ENCODE measurements around the gene FBXL13. TPM values are rescaled to one million over a fixed set of nuclear protein-coding genes. Genes with fewer than 3 reads are reported as not detected.
"Not testable (repeated sequence)": the region's sequence is repeated elsewhere in the genome, so short reads cannot be mapped to it uniquely, and the experiment has no call there.

FBXL13 gene
- total RNA-seq, 2 experiments from 2014 or later, result 0.15 to 0.17 TPM

DNA sequence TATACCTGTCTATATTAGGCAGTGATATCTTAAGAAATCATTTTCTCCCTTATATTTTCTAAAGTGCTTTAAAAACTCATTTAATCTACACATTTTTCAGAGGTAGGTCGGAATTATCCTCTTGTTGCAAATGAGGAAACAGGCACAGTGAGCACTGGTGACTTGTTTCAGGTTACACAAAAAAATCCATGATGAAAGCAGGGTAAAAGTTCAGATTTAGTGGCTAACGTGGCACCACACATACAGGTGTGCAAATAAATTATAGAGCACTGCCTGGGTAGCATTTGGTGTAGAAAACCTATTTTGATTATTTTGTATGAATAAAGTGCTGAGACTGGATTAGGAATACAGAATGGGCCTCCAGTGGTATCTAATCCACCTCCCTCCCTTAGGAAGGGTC lies 26.9 kb upstream of the FBXL13 start:
- Mint-ChIP-seq H3K36me3 (ENCODE audit: low read depth) (peaks cover 21% of the 10 kb centered on the region), H3K9me3 (no peaks in the 10 kb centered on the region), H3K27me3 (no peaks in the 10 kb centered on the region), H3K4me1 (no peaks in the 10 kb centered on the region), H3K27ac (no peak overlapping the region), H3K4me3 (no peak overlapping the region)
- ChIA-PET CTCF (no interaction called here), POLR2A (no interaction called here)
- DNase-seq, result no peak

DNA sequence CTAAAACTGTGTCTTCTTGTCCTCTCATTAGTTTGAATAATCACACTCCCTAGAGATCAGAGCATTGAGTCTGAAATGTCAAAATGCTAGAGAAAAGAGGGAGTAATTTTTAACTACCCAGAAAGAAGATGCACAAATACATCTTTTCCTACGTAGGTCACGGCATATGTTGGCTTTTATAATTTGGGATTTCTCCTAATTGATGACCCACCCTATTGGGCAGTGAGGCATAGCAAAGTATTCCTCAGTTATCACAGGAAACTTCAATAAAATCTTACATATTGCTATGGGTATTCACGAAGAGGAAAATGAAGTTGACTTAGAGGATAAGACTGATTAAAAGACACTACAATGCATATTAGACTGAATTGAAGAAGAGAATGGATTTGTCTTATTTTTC lies 25.8 kb upstream of the FBXL13 start:
- Mint-ChIP-seq H3K36me3 (ENCODE audit: low read depth) (peaks cover 25% of the 10 kb centered on the region), H3K27ac (no peak overlapping the region), H3K9me3 (no peaks in the 10 kb centered on the region), H3K4me3 (no peak overlapping the region), H3K27me3 (no peaks in the 10 kb centered on the region), H3K4me1 (no peaks in the 10 kb centered on the region)
- CTCF ChIA-PET, result no interaction called here
- POLR2A ChIA-PET, result no interaction called here
- no peak for DNase-seq

DNA sequence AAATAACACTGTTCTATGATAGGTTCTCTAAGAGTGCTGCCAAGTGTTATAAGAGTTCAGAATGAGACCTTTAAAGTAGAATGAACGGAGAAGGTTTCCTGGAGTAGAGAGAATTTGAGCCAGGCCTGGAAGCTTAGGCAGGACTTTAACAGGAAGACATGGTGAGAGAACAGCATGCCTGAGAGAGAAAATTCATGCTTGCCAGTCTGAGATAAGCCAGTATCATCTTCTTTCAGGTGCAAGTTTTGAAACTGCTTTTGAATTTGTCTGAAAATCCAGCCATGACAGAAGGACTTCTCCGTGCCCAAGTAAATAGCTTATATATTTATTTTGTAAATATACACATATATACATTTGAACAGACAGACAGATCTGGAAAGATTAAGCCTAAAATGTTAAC lies 22.4 kb upstream of the FBXL13 start:
- CTCF ChIA-PET, result no interaction called here
- no peak for DNase-seq
- no peak overlapping the region for H3K27ac Mint-ChIP-seq
- H3K36me3 Mint-ChIP-seq (ENCODE audit: low read depth), result peaks cover 36% of the 10 kb centered on the region
- H3K27me3 Mint-ChIP-seq, result no peaks in the 10 kb centered on the region
- no peaks in the 10 kb centered on the region for H3K4me1 Mint-ChIP-seq
- no peak overlapping the region for H3K4me3 Mint-ChIP-seq
- POLR2A ChIA-PET, result no interaction called here
- no peaks in the 10 kb centered on the region for H3K9me3 Mint-ChIP-seq

DNA sequence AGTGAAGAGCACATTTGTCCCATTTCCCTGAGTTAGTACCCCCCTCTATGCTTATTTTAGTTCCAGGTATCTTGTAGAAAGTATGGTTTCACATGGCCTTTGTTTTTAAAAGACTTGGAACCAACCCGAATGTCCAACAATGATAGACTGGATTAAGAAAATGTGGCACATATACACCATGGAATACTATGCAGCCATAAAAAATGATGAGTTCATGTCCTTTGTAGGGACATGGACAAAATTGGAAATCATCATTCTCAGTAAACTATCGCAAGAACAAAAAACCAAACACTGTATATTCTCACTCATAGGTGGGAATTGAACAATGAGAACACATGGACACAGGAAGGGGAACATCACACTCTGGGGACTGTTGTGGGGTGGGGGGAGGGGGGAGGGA lies 21.0 kb upstream of the FBXL13 start:
- peaks cover 35% of the 10 kb centered on the region for H3K36me3 Mint-ChIP-seq (ENCODE audit: low read depth)
- H3K9me3 Mint-ChIP-seq, DNase-seq, H3K4me1 Mint-ChIP-seq, H3K4me3 Mint-ChIP-seq, H3K27ac Mint-ChIP-seq, H3K27me3 Mint-ChIP-seq, POLR2A ChIA-PET: not testable (repeated sequence)
- CTCF ChIA-PET, result interaction anchor here (1.0 to 1.5 kb wide), 2 partner anchors 10 to 16 kb away, joined by 3 read pairs; no protein-coding TSS in a partner anchor

DNA sequence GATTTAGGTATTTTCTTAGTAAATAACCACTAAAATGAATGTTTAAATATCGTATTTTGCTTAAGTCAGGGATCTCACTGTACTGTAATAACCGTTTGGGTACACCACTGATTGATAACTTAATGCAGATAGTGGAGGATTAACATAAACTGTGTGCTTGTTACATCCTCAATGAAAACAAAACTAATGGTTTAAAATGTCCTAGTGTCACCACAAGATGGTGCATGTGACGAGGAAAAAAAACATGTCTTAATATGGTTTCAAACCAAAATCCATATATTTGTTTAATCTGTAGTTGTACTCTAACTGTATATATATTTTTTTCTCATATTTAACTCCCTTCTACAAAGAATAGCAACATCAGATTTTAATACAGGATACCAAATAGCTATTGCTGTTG lies 19.5 kb upstream of the FBXL13 start:
- POLR2A ChIA-PET, result no interaction called here
- CTCF ChIA-PET, result no interaction called here
- H3K27ac Mint-ChIP-seq, result no peak overlapping the region

DNA sequence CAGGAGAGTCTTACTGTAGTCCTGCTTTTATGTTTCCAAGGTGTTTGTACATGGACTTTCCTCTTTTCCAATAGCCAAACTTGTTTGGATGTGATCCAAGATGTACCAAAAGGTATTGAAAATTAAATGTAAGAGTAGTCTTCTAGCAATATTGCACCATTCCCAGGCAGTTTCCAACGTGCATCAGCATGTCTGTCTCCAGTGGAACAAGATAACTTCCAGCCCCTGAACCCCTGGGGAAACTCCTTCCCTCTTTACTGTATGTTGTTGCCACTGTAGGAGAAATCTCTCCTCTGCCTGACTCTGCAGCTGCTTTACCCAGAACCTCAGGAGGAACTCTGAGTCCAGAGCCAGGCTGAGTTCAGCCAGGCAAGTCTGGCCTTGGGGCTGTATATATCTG lies 18.8 kb upstream of the FBXL13 start:
- no peaks in the 10 kb centered on the region for H3K4me1 Mint-ChIP-seq
- H3K4me3 Mint-ChIP-seq, result no peak overlapping the region
- no peaks in the 10 kb centered on the region for H3K27me3 Mint-ChIP-seq
- no peak overlapping the region for H3K27ac Mint-ChIP-seq
- DNase-seq, result no peak
- H3K36me3 Mint-ChIP-seq (ENCODE audit: low read depth), result peaks cover 49% of the 10 kb centered on the region
- POLR2A ChIA-PET, result no interaction called here
- CTCF ChIA-PET, result no interaction called here
- H3K9me3 Mint-ChIP-seq, result no peaks in the 10 kb centered on the region

More for the DNA sequence above, 19.5 kb upstream of the FBXL13 start:
- H3K9me3 Mint-ChIP-seq, result no peaks in the 10 kb centered on the region
- H3K4me3 Mint-ChIP-seq, result no peak overlapping the region
- H3K36me3 Mint-ChIP-seq (ENCODE audit: low read depth), result peaks cover 42% of the 10 kb centered on the region
- no peaks in the 10 kb centered on the region for H3K4me1 Mint-ChIP-seq
- no peaks in the 10 kb centered on the region for H3K27me3 Mint-ChIP-seq
- no peak for DNase-seq

DNA sequence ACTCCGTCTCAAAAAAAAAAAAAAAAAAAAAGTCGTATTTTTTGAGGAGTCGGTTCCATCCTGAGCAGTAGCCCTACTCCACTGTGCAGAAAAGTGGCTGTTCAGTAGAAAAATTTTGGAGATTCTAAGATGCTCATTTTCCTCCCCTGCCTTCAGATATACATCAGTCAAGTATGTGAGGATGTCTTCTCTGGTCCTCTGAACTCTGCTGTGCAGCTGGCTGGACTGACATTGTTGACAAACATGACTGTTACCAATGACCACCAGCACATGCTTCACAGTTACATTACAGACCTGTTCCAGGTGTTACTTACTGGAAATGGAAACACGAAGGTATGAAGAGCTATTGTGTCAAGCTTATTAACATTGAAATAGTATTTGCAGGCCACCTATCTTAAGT lies 17.7 kb upstream of the FBXL13 start:
- DNase-seq, H3K9me3 Mint-ChIP-seq, H3K27ac Mint-ChIP-seq, H3K27me3 Mint-ChIP-seq, H3K4me3 Mint-ChIP-seq, POLR2A ChIA-PET, H3K4me1 Mint-ChIP-seq: not testable (repeated sequence)
- CTCF ChIA-PET, result interaction anchor here (1.0 kb wide), 1 partner anchor 20 kb away, joined by 3 read pairs; no protein-coding TSS in a partner anchor
- H3K36me3 Mint-ChIP-seq (ENCODE audit: low read depth), result peaks cover 49% of the 10 kb centered on the region

DNA sequence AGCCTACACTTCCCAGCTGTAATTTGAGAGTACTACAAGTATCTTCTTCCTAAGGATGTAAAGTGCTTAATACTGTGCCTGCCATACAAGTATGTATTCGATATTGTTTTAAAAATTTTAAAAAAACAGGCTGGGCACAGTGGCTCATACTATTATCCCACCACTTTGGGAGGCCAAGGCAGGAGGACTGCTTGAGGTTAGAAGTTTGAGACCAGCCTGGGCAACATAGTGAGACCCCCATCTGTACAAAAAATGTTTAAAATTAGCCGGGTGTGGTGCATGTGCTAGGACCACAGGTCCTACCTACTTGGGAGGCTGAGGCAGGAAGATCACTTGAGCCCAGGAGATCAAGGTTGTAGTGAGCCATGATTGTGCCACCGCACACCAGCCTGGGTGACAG lies 8.6 kb upstream of the FBXL13 start:
- Mint-ChIP-seq H3K36me3 (ENCODE audit: low read depth) (peaks cover 18% of the 10 kb centered on the region), H3K4me1 (peaks cover 16% of the 10 kb centered on the region)
- POLR2A ChIA-PET, result no interaction called here

DNA sequence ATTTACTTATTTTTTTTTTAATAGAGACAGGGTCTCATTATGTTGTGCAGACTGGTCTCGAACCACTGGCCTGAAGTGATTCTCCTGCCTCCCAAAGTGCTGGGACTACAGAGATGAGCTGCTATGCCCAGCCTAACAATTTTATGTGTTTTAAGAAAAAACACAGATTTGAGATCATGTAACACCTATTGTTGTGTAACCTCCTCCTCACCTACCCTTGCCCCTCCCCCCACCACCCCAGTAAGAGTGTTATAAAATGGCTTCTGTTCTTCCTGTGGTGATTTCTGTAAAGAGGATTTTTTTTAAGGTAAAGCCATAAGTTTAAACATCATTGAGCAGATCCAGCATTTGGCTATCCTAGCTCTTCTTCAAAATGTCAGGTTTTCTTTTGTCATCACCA lies 7.9 kb upstream of the FBXL13 start:
- DNase-seq, result no peak
- POLR2A ChIA-PET, result no interaction called here
- H3K4me1 Mint-ChIP-seq, result peaks cover 17% of the 10 kb centered on the region
- no peaks in the 10 kb centered on the region for H3K9me3 Mint-ChIP-seq
- no peak overlapping the region for H3K27ac Mint-ChIP-seq
- H3K36me3 Mint-ChIP-seq (ENCODE audit: low read depth), result peaks cover 18% of the 10 kb centered on the region
- CTCF ChIA-PET, result interaction anchor here (0.6 kb wide), 1 partner anchor 13 kb away, joined by 3 read pairs; no protein-coding TSS in a partner anchor
- H3K27me3 Mint-ChIP-seq, result no peaks in the 10 kb centered on the region
- H3K4me3 Mint-ChIP-seq, result no peak overlapping the region

More for the DNA sequence above, 8.6 kb upstream of the FBXL13 start:
- Mint-ChIP-seq H3K27me3 (no peaks in the 10 kb centered on the region), H3K4me3 (no peak overlapping the region), H3K9me3 (no peaks in the 10 kb centered on the region), H3K27ac (no peak overlapping the region)
- DNase-seq, result no peak
- CTCF ChIA-PET, result interaction anchor here (1.5 kb wide), 1 partner anchor 8 kb away, joined by 5 read pairs; the partner anchor contains the start of genes ARMC10 and FBXL13

DNA sequence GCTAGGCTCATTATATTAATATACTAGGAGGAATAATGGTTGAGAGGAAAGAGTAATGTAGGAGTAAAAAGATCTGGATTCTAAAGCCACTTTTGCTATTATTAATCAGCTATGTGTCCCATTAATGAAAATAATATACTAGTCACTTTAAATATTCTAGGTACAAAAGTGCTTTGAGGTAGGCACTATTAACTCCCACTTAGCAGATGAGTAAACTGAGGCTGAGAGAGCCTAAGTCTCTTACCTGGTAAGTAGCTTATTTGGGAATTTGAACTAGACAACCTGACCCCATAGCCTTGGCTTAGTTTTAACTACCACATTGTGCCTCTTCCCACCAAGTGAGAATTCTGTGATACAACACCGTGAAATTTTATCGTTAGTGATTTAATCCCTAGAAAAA lies 6.3 kb upstream of the FBXL13 start:
- Mint-ChIP-seq H3K9me3 (no peaks in the 10 kb centered on the region), H3K36me3 (ENCODE audit: low read depth) (peaks cover 13% of the 10 kb centered on the region), H3K27ac (no peak overlapping the region), H3K27me3 (no peaks in the 10 kb centered on the region), H3K4me1 (peaks cover 27% of the 10 kb centered on the region), H3K4me3 (no peak overlapping the region)
- CTCF ChIA-PET, result interaction anchor here (0.7 kb wide), 1 partner anchor 10 kb away, joined by 7 read pairs; no protein-coding TSS in a partner anchor
- DNase-seq, result no peak
- POLR2A ChIA-PET, result no interaction called here

DNA sequence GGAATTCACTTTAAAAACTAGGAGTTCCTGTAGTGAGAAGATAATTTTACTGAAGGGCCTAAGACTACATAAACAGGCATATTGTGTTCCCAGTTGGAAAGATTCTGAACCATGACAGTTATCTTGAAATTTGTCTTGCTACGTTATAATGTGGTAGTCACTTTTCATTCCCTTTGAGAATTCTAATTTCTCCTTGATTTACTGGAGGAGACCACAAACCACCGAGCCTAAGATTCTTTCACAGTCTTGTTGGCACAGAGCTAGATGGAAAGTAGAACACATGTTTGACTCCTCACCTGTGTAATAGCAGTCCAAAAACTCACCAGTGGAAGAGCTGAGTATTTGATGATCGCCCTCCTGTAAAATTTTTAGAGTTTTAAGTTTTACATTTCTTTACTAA lies 5.2 kb upstream of the FBXL13 start:
- Mint-ChIP-seq H3K27me3 (no peaks in the 10 kb centered on the region), H3K4me3 (no peak overlapping the region), H3K9me3 (no peaks in the 10 kb centered on the region), H3K36me3 (ENCODE audit: low read depth) (peaks cover 12% of the 10 kb centered on the region), H3K27ac (no peak overlapping the region), H3K4me1 (peaks cover 33% of the 10 kb centered on the region)
- ChIA-PET CTCF (interaction anchor here (1.1 kb wide), 1 partner anchor 18 kb away, joined by 3 read pairs; no protein-coding TSS in a partner anchor), POLR2A (no interaction called here)
- no peak for DNase-seq

DNA sequence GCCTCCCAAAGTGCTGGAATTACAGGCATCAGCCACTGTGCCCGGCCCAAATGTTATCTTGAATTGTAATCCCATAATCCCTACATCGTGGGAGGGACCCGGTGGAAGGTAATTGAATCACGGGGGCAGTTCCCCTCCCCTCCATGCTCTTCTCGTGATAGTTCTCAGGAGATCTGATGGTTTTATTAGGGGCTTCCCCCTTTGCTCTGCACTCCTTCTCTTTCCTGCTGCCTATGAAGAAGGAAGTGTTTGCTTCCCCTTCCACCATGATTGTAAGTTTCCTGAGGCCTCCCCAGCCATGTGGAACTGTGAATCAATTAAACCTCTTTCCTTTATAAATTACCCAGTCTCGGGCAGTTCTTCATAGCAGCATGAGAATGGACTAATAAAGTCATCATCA lies 3.6 kb upstream of the FBXL13 start:
- POLR2A ChIA-PET, CTCF ChIA-PET: not testable (repeated sequence)

DNA sequence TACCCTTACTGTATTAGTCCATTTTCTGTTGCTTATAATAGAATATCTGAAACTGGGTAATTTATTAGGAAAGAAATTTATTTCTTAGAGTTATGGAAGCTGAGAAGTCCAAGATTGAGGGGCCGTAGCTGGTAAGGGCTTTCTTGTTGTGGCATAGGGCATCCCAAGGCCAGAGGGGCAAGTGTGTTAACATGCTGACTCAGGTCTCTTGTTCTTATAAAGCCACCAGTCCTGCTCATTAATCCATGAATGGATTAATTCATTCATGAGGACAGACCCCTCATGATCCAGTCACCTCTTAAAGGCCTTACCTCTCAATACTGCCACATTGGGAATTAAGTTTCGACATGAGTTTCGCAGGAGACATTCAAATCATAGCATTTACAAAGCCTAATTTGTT lies 2.7 kb upstream of the FBXL13 start:
- Mint-ChIP-seq H3K4me3 (no peak overlapping the region), H3K9me3 (no peaks in the 10 kb centered on the region), H3K27me3 (no peaks in the 10 kb centered on the region), H3K4me1 (peaks cover 37% of the 10 kb centered on the region), H3K36me3 (ENCODE audit: low read depth) (peaks cover 8% of the 10 kb centered on the region), H3K27ac (no peak overlapping the region)
- CTCF ChIA-PET, result interaction anchor here (1.6 kb wide), 1 partner anchor 12 kb away, joined by 4 read pairs; no protein-coding TSS in a partner anchor
- DNase-seq, result no peak
- POLR2A ChIA-PET, result no interaction called here

More for the DNA sequence above, 3.6 kb upstream of the FBXL13 start:
- H3K9me3 Mint-ChIP-seq, H3K27me3 Mint-ChIP-seq, H3K4me3 Mint-ChIP-seq, H3K27ac Mint-ChIP-seq, DNase-seq: not testable (repeated sequence)
- H3K4me1 Mint-ChIP-seq, result peaks cover 43% of the 10 kb centered on the region
- peaks cover 12% of the 10 kb centered on the region for H3K36me3 Mint-ChIP-seq (ENCODE audit: low read depth)

DNA sequence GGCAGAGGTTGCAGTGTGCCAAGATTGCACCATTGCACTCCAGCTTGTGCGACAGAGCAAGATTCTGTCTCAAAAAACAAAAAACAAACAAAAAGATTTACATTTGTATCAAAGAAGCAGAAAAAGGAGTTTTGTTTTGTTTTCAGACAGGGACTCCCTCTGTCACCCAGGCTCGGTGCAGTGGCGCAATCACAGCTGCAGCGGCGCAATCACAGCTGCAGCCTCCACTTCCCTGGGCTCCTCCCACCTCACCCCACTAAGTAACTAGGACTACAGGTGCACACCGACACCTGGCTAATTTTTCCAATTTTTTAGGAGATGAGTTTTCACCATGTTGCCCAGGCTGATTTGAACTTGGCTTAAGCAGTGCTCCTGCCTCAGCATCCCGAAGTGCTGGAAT lies 2.2 kb upstream of the FBXL13 start:
- CTCF ChIA-PET, result interaction anchor here (1.6 kb wide), 1 partner anchor 11 kb away, joined by 4 read pairs; no protein-coding TSS in a partner anchor
- peak overlapping the region; percentile 98 for H3K4me3 Mint-ChIP-seq
- H3K9me3 Mint-ChIP-seq, result no peaks in the 10 kb centered on the region
- peaks cover 34% of the 10 kb centered on the region for H3K4me1 Mint-ChIP-seq
- POLR2A ChIA-PET, result no interaction called here
- H3K27me3 Mint-ChIP-seq, result no peaks in the 10 kb centered on the region
- H3K27ac Mint-ChIP-seq, result no peak overlapping the region
- DNase-seq, result no peak
- peaks cover 8% of the 10 kb centered on the region for H3K36me3 Mint-ChIP-seq (ENCODE audit: low read depth)
